Measurements from ENCODE around the gene KRT38. TPM values are rescaled to one million over a fixed set of nuclear protein-coding genes. Genes with fewer than 3 reads are reported as not detected.
"Not testable (repeated sequence)": the region's sequence is repeated elsewhere in the genome, so short reads cannot be mapped to it uniquely, and the experiment has no call there.

KRT38 gene
- total RNA-seq, 1 donor from 2014 or later: not detected

GRCh38 chr17:41424111-41424635 is 16.6 kb downstream of the KRT38 start, which contains the start of gene KRT37:
KRT37 (minus strand) TSS chr17:41424585; CDS start chr17:41424523, 62 bp downstream.
- Histone ChIP-seq H3F3A (ENCODE audit: low read depth) (no peaks in the 10 kb centered on the region), H4K20me1 (ENCODE audit: low read depth) (no peaks in the 10 kb centered on the region), H3K27ac (no peak within 1 kb of the TSS), H3K36me3 (no peaks in the 10 kb centered on the region), H3K4me3 (no peak within 1 kb of the TSS), H3K4me2 (no peak within 1 kb of the TSS), H3K79me2 (ENCODE audit: low read depth) (no peaks in the 10 kb centered on the region), H3K9me3 (ENCODE audit: low read depth) (no peaks in the 10 kb centered on the region), H3K9ac (no peak within 1 kb of the TSS), H3K4me1 (peaks cover 4% of the 10 kb centered on the region), H2AFZ (replicated peaks) (no peak within 1 kb of the TSS), H3K27me3 (no peaks in the 10 kb centered on the region)
- TF ChIP-seq EZH2phosphoT487 (IDR thresholded peaks at IDR 0.05): no peak
- no peak for TF ChIP-seq CTCF (IDR thresholded peaks at IDR 0.05)
- TF ChIP-seq EZH2 (IDR thresholded peaks at IDR 0.05): no peak
- H3K27me3 Mint-ChIP-seq (ENCODE audit: insufficient read depth, low read depth): peaks cover 4% of the 10 kb centered on the region
- no peak for DNase-seq (ENCODE audit: low spot score)
- H3K36me3 Mint-ChIP-seq: no peaks in the 10 kb centered on the region
- peaks cover 8% of the 10 kb centered on the region for H3K4me1 Mint-ChIP-seq
- H3K27ac Mint-ChIP-seq: no peak within 1 kb of the TSS
- no peak within 1 kb of the TSS for H3K4me3 Mint-ChIP-seq
- H3K9me3 Mint-ChIP-seq: no peaks in the 10 kb centered on the region

GRCh38 chr17:41422586-41422985 is 18.2 kb downstream of the KRT38 start:
- H3K36me3 Mint-ChIP-seq; H3K79me2 ChIP-seq (ENCODE audit: low read depth); H3K27me3 ChIP-seq; H3K4me1 Mint-ChIP-seq; H3K36me3 ChIP-seq; H2AFZ ChIP-seq (replicated peaks); H4K20me1 ChIP-seq (ENCODE audit: low read depth); H3F3A ChIP-seq (ENCODE audit: low read depth); H3K4me3 Mint-ChIP-seq; H3K4me2 ChIP-seq; H3K9ac ChIP-seq; H3K9me3 Mint-ChIP-seq; H3K27ac Mint-ChIP-seq; H3K4me3 ChIP-seq; H3K9me3 ChIP-seq (ENCODE audit: low read depth); H3K27ac ChIP-seq; DNase-seq (ENCODE audit: low spot score); H3K27me3 Mint-ChIP-seq (ENCODE audit: insufficient read depth, low read depth); H3K4me1 ChIP-seq: not testable (repeated sequence)

GRCh38 chr17:41421617-41422016 is 19.2 kb downstream of the KRT38 start:
- Histone ChIP-seq H3K27ac (no peak overlapping the region), H3K9ac (no peak overlapping the region), H3K9me3 (ENCODE audit: low read depth) (no peaks in the 10 kb centered on the region), H3F3A (ENCODE audit: low read depth) (no peaks in the 10 kb centered on the region), H3K4me2 (no peak overlapping the region), H4K20me1 (ENCODE audit: low read depth) (no peaks in the 10 kb centered on the region), H3K79me2 (ENCODE audit: low read depth) (no peaks in the 10 kb centered on the region), H2AFZ (replicated peaks) (no peak overlapping the region), H3K36me3 (no peaks in the 10 kb centered on the region), H3K4me1 (no peaks in the 10 kb centered on the region), H3K4me3 (no peak overlapping the region), H3K27me3 (no peaks in the 10 kb centered on the region)
- Mint-ChIP-seq H3K27ac (no peak overlapping the region), H3K36me3 (no peaks in the 10 kb centered on the region), H3K4me3 (no peak overlapping the region), H3K4me1 (no peaks in the 10 kb centered on the region), H3K9me3 (no peaks in the 10 kb centered on the region), H3K27me3 (ENCODE audit: insufficient read depth, low read depth) (peaks cover 4% of the 10 kb centered on the region)
- TF ChIP-seq CTCF (IDR thresholded peaks at IDR 0.05) (no peak), EZH2 (IDR thresholded peaks at IDR 0.05) (no peak), EZH2phosphoT487 (IDR thresholded peaks at IDR 0.05) (no peak)
- DNase-seq (ENCODE audit: low spot score): no peak

- Histone ChIP-seq H3K79me2 (ENCODE audit: low read depth) (no peaks in the 10 kb centered on the region), H3K9me3 (ENCODE audit: low read depth) (no peaks in the 10 kb centered on the region)
- peaks cover 4% of the 10 kb centered on the region for H3K27me3 Mint-ChIP-seq (ENCODE audit: insufficient read depth, low read depth)
Measured at GRCh38 chr17:41421116-41421515, 19.7 kb downstream of the KRT38 start.

More at GRCh38 chr17:41421116-41421515, 19.7 kb downstream of the KRT38 start:
- Histone ChIP-seq H4K20me1 (ENCODE audit: low read depth) (no peaks in the 10 kb centered on the region), H3K27ac (no peak overlapping the region), H3K4me1 (no peaks in the 10 kb centered on the region), H3K4me3 (no peak overlapping the region), H3K9ac (no peak overlapping the region), H3K36me3 (no peaks in the 10 kb centered on the region), H2AFZ (replicated peaks) (no peak overlapping the region), H3K4me2 (no peak overlapping the region), H3K27me3 (no peaks in the 10 kb centered on the region), H3F3A (ENCODE audit: low read depth) (no peaks in the 10 kb centered on the region)
- Mint-ChIP-seq H3K9me3 (no peaks in the 10 kb centered on the region), H3K4me3 (no peak overlapping the region), H3K27ac (no peak overlapping the region), H3K4me1 (no peaks in the 10 kb centered on the region), H3K36me3 (no peaks in the 10 kb centered on the region)
- no peak for DNase-seq (ENCODE audit: low spot score)
- TF ChIP-seq CTCF (IDR thresholded peaks at IDR 0.05) (no peak), EZH2 (IDR thresholded peaks at IDR 0.05) (no peak), EZH2phosphoT487 (IDR thresholded peaks at IDR 0.05) (no peak)

Data from neural progenitor cell (in vitro differentiated cells).